ENCODE data around the gene LY6G5C. TPM values are rescaled to one million over a fixed set of nuclear protein-coding genes. Genes with fewer than 3 reads are reported as not detected.

Gene LY6G5C
- total RNA-seq, 1 experiment from 2014 or later = not detected

DNA sequence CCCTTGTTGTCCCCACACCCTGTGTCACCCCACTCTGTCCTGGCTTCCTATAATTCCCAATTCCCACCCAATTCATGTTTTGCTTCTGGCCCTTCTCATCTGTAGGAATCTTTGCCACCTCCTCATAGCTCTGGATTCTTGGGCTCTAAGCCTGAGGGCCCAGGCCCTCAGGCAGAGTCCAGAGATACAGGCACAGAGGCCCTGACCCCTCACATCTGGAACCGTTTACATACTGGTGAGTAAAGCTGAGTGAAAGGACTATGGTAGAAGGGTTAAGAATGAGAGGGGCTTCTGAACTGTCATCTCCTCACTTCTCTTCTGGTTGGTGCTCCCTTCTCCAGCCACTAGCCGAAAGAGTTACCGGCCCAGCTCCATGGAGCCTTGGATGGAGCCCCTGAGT, 46.7 kb downstream of the LY6G5C start:
- in situ Hi-C loops (cut with HindIII; ENCODE audit: low pct_unique_long_range_greater_than_20kb, low sequenced_read_pairs) = no loop called here

DNA sequence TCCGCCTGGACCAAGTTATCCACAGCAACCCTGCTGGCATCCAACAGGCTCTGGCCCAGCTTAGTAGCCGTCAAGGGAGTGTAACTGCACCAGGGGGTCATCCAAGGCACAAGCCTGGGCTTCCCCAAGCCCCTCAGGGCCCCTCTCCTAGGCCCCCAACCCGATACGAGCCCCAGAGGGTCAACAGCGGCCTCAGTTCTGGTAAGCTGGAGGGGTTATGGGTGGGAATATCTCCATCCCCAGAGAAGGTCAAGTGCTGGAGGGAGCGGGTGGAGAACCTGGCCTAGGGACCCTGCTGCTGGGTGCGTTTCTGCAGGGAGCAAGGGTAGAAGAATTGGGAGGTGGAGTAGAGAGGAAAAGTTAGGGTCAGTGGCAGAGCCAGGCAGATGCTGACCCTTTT, 47.4 kb downstream of the LY6G5C start:
- in situ Hi-C loops (cut with HindIII; ENCODE audit: low pct_unique_long_range_greater_than_20kb, low sequenced_read_pairs) = no loop called here
- DNase-seq (ENCODE audit: low read depth, low spot score) = no peak

More for the DNA sequence above, 46.7 kb downstream of the LY6G5C start:
- DNase-seq (ENCODE audit: low read depth, low spot score) = no peak

DNA sequence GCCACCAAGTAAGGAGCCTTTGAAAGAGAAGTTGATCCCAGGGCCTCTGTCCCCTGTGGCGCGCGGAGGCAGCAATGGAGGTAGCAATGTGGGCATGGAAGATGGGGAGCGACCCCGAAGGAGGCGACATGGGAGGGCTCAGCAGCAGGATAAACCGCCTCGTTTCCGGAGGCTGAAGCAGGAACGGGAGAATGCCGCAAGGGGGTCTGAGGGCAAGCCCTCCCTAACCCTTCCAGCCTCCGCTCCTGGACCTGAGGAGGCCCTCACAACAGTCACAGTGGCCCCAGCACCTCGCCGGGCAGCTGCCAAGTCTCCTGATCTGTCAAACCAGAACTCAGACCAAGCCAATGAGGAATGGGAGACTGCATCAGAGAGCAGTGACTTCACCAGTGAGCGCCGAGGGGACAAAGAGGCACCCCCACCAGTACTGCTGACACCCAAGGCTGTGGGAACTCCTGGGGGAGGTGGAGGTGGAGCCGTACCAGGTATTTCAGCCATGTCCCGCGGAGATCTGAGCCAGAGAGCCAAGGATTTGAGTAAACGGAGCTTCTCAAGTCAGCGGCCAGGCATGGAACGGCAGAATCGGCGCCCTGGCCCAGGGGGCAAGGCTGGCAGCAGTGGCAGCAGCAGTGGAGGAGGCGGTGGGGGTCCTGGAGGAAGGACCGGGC, 48.5 kb downstream of the LY6G5C start:
- no peak for DNase-seq (ENCODE audit: low read depth, low spot score)
- in situ Hi-C loops (cut with HindIII; ENCODE audit: low pct_unique_long_range_greater_than_20kb, low sequenced_read_pairs) = no loop called here

DNA sequence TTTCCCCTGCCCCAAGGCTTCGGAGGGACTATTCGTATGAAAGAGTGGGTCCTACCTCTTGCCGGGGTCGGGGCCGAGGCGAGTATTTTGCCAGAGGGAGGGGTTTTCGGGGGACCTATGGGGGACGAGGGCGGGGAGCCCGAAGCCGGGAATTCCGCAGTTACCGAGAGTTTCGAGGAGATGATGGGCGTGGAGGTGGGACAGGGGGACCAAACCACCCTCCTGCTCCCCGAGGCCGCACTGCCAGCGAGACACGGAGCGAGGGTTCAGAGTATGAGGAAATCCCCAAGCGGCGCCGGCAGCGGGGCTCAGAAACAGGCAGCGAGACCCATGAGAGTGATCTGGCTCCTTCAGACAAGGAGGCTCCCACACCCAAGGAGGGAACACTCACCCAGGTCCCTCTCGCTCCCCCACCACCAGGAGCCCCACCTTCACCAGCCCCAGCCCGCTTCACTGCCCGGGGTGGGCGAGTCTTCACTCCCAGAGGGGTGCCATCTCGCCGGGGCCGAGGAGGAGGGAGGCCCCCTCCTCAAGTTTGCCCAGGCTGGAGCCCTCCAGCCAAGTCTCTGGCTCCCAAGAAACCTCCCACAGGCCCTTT, 49.1 kb downstream of the LY6G5C start:
- in situ Hi-C loops (cut with HindIII; ENCODE audit: low pct_unique_long_range_greater_than_20kb, low sequenced_read_pairs) = no loop called here
- no peak for DNase-seq (ENCODE audit: low read depth, low spot score)

DNA sequence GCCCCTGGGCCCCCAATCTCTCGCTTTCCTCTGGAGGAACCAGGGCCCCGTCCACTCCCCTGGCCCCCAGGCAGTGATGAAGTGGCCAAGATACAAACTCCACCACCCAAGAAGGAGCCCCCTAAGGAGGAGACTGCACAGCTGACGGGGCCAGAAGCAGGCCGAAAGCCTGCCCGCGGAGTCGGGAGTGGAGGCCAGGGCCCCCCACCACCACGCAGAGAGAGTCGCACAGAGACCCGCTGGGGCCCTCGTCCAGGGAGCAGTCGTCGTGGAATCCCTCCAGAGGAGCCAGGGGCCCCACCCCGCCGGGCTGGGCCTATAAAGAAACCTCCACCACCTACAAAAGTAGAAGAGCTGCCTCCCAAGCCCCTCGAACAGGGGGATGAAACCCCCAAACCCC, 49.7 kb downstream of the LY6G5C start:
- no peak for DNase-seq (ENCODE audit: low read depth, low spot score)
- in situ Hi-C loops (cut with HindIII; ENCODE audit: low pct_unique_long_range_greater_than_20kb, low sequenced_read_pairs) = no loop called here

DNA sequence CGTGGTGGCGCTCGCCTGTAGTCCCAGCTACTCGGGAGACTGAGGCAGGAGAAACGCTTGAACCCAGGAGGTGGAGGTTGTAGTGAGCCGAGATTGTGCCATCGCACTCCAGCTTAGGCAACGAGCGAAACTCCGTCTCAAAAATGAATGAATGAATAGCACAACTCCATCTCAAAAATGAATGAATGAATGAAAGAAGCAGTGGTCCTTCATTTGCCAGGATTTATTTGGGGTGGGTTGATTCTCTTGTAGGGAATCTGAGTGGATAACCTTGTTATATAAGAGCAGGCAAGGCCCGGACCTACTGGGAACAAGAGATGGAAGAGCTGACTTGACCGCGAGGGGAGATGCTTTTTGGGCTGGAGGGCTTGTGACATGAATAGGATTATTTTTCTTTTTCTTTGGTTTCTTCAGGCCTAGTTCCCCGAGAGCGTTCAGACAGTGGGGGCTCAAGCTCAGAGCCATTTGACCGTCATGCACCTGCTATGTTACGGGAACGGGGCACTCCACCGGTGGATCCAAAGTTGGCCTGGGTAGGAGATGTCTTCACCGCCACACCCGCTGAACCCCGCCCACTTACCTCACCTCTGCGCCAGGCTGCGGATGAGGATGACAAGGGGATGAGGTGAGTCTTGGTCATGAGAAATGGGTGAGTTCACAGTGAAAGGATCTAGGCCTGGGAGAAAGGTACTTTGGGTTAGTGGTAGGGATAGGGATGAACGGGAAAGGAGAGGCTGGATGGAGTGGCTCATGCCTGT, 50.5 kb downstream of the LY6G5C start:
- in situ Hi-C loops (cut with HindIII; ENCODE audit: low pct_unique_long_range_greater_than_20kb, low sequenced_read_pairs) = no loop called here

DNA sequence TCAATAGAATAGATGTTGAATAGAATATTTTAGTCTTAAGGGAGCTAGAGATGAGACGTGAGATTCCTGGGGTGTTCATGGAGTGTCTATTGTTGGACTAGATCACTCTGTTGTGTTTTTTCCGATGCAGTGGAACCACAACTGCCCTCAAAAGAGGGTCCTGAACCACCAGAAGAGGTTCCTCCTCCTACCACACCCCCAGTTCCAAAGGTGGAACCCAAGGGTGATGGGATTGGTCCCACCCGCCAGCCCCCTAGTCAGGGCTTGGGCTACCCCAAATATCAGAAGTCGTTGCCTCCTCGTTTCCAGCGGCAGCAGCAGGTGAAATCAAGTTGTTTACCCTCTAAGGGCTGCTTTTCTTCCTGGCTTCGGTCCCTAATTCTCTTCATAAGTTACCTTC, 51.9 kb downstream of the LY6G5C start:
- in situ Hi-C loops (cut with HindIII; ENCODE audit: low pct_unique_long_range_greater_than_20kb, low sequenced_read_pairs) = no loop called here
- DNase-seq (ENCODE audit: low read depth, low spot score) = no peak

More for the DNA sequence above, 50.5 kb downstream of the LY6G5C start:
- no peak for DNase-seq (ENCODE audit: low read depth, low spot score)

DNA sequence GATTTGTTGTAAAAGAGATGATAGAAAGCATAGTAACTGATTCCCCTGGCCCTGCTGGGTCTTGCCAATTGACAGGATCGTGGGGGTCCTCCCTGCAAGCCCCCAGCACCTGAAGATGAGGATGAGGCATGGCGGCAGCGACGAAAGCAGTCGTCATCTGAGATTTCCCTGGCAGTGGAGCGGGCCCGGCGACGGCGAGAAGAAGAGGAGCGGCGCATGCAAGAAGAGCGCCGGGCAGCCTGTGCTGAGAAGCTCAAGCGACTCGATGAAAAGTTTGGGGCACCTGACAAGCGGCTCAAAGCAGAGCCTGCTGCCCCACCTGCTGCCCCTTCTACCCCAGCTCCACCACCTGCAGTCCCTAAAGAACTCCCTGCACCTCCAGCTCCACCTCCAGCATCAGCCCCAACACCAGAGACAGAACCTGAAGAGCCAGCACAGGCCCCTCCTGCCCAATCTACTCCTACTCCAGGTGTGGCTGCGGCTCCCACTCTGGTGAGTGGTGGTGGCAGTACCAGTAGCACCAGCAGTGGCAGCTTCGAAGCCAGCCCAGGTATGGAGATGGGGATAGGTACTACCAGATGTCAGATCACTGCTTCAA, 53.1 kb downstream of the LY6G5C start:
- in situ Hi-C loops (cut with HindIII; ENCODE audit: low pct_unique_long_range_greater_than_20kb, low sequenced_read_pairs) = no loop called here
- DNase-seq (ENCODE audit: low read depth, low spot score) = no peak

DNA sequence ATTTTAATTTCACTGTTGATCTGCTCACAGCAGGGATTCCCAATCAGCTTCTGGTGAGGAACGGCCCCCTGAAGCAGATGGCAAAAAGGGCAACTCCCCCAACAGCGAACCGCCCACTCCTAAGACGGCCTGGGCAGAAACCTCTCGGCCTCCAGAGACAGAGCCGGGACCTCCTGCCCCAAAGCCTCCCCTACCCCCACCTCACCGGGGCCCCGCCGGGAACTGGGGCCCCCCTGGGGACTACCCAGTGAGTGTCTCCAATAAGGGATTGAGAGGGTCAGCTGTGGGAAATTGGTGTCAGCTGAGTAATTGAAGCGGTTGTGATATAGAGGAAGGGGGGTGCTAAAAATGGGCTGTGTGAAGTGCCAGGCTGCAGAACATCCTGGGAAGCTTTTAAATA, 53.9 kb downstream of the LY6G5C start:
- no peak for DNase-seq (ENCODE audit: low read depth, low spot score)
- in situ Hi-C loops (cut with HindIII; ENCODE audit: low pct_unique_long_range_greater_than_20kb, low sequenced_read_pairs) = no loop called here

Small RNA genes within 50 kb of the gene (small RNA-seq; reads per million reads assigned to genes)
- gene LY6G6D = 0 reads per million in 2 experiments
- 0 reads per million in 2 experiments for gene MIR4646
- gene MIR6832 = 0 reads per million in 2 experiments
- 0 reads per million in 2 experiments for gene RF00019

Other genes with a start within 250 kb of the LY6G5C start
- gene MICB, start 182.9 kb downstream of the LY6G5C start, total RNA-seq (2014; rRNA removed; shearing (Covaris generic)) = 4.9 and 7.0 TPM in 2 replicates
- gene MCCD1, start 152.1 kb downstream of the LY6G5C start, total RNA-seq (2014; rRNA removed; shearing (Covaris generic)) = not detected in 2 replicates
- 384 and 391 TPM in 2 replicates for gene DDX39B, start 139.1 kb downstream of the LY6G5C start, total RNA-seq (2014; rRNA removed; shearing (Covaris generic))
- 0.32 and 0.45 TPM in 2 replicates for gene ATP6V1G2, start 134.5 kb downstream of the LY6G5C start, total RNA-seq (2014; rRNA removed; shearing (Covaris generic))
- gene NFKBIL1, start 133.5 kb downstream of the LY6G5C start, total RNA-seq (2014; rRNA removed; shearing (Covaris generic)) = 17.2 and 17.8 TPM in 2 replicates
- gene LTA, start 108.8 kb downstream of the LY6G5C start, total RNA-seq (2014; rRNA removed; shearing (Covaris generic)) = not detected in 2 replicates
- not detected in 2 replicates for gene TNF, start 105.5 kb downstream of the LY6G5C start, total RNA-seq (2014; rRNA removed; shearing (Covaris generic))
- not detected in 2 replicates for gene LTB, start 98.6 kb downstream of the LY6G5C start, total RNA-seq (2014; rRNA removed; shearing (Covaris generic))
- gene LST1, start 94.8 kb downstream of the LY6G5C start, total RNA-seq (2014; rRNA removed; shearing (Covaris generic)) = not detected in 2 replicates
- not detected in 2 replicates for gene NCR3, start 88.1 kb downstream of the LY6G5C start, total RNA-seq (2014; rRNA removed; shearing (Covaris generic))
- gene AIF1, start 65.8 kb downstream of the LY6G5C start, total RNA-seq (2014; rRNA removed; shearing (Covaris generic)) = not detected in 2 replicates
- gene PRRC2A, start 60.4 kb downstream of the LY6G5C start, total RNA-seq (2014; rRNA removed; shearing (Covaris generic)) = 32.0 and 48.6 TPM in 2 replicates
- gene BAG6, start 28.4 kb downstream of the LY6G5C start, total RNA-seq (2014; rRNA removed; shearing (Covaris generic)) = 110 and 149 TPM in 2 replicates
- 0.42 and 0.43 TPM in 2 replicates for gene APOM, start 25.2 kb downstream of the LY6G5C start, total RNA-seq (2014; rRNA removed; shearing (Covaris generic))
- 24.5 and 25.6 TPM in 2 replicates for gene C6orf47, start 20.3 kb downstream of the LY6G5C start, total RNA-seq (2014; rRNA removed; shearing (Covaris generic))
- 17.8 and 18.5 TPM in 2 replicates for gene GPANK1, start 16.1 kb downstream of the LY6G5C start, total RNA-seq (2014; rRNA removed; shearing (Covaris generic))
- 213 and 226 TPM in 2 replicates for gene CSNK2B, start 15.0 kb downstream of the LY6G5C start, total RNA-seq (2014; rRNA removed; shearing (Covaris generic))
- 0.85 and 0.87 TPM in 2 replicates for gene LY6G5B, start 11.1 kb downstream of the LY6G5C start, total RNA-seq (2014; rRNA removed; shearing (Covaris generic))
- gene ABHD16A, start 22.3 kb upstream of the LY6G5C start, total RNA-seq (2014; rRNA removed; shearing (Covaris generic)) = 53.0 and 55.0 TPM in 2 replicates
- gene LY6G6F, start 25.8 kb upstream of the LY6G5C start, total RNA-seq (2014; rRNA removed; shearing (Covaris generic)) = not detected in 2 replicates
- not detected in 2 replicates for gene LY6G6D, start 34.3 kb upstream of the LY6G5C start, total RNA-seq (2014; rRNA removed; shearing (Covaris generic))
- gene LY6G6C, start 40.7 kb upstream of the LY6G5C start, total RNA-seq (2014; rRNA removed; shearing (Covaris generic)) = not detected in 2 replicates
- not detected in 2 replicates for gene MPIG6B, start 42.3 kb upstream of the LY6G5C start, total RNA-seq (2014; rRNA removed; shearing (Covaris generic))
- gene DDAH2, start 48.2 kb upstream of the LY6G5C start, total RNA-seq (2014; rRNA removed; shearing (Covaris generic)) = 4.6 and 4.7 TPM in 2 replicates
- gene CLIC1, start 55.5 kb upstream of the LY6G5C start, total RNA-seq (2014; rRNA removed; shearing (Covaris generic)) = 466 and 467 TPM in 2 replicates
- 16.1 and 17.5 TPM in 2 replicates for gene MSH5, start 58.9 kb upstream of the LY6G5C start, total RNA-seq (2014; rRNA removed; shearing (Covaris generic))
- 1.1 and 1.7 TPM in 2 replicates for gene SAPCD1, start 81.6 kb upstream of the LY6G5C start, total RNA-seq (2014; rRNA removed; shearing (Covaris generic))
- not detected in 2 replicates for gene VWA7, start 96.3 kb upstream of the LY6G5C start, total RNA-seq (2014; rRNA removed; shearing (Covaris generic))
- 38.9 and 53.0 TPM in 2 replicates for gene VARS1, start 114.7 kb upstream of the LY6G5C start, total RNA-seq (2014; rRNA removed; shearing (Covaris generic))
- 45.6 and 47.0 TPM in 2 replicates for gene LSM2, start 125.9 kb upstream of the LY6G5C start, total RNA-seq (2014; rRNA removed; shearing (Covaris generic))
- 0.29 TPM in 2 replicates for gene HSPA1L, start 134.2 kb upstream of the LY6G5C start, total RNA-seq (2014; rRNA removed; shearing (Covaris generic))
- 7.1 and 8.2 TPM in 2 replicates for gene HSPA1A, start 134.5 kb upstream of the LY6G5C start, total RNA-seq (2014; rRNA removed; shearing (Covaris generic))
- gene HSPA1B, start 146.7 kb upstream of the LY6G5C start, total RNA-seq (2014; rRNA removed; shearing (Covaris generic)) = 104 TPM in 2 replicates
- 213 and 215 TPM in 2 replicates for gene NEU1, start 181.8 kb upstream of the LY6G5C start, total RNA-seq (2014; rRNA removed; shearing (Covaris generic))
- not detected in 2 replicates for gene SLC44A4, start 197.9 kb upstream of the LY6G5C start, total RNA-seq (2014; rRNA removed; shearing (Covaris generic))
- gene EHMT2, start 216.6 kb upstream of the LY6G5C start, total RNA-seq (2014; rRNA removed; shearing (Covaris generic)) = 39.4 and 47.7 TPM in 2 replicates
- gene ZBTB12, start 221.0 kb upstream of the LY6G5C start, total RNA-seq (2014; rRNA removed; shearing (Covaris generic)) = 1.3 and 2.2 TPM in 2 replicates
- 9.4 and 10.1 TPM in 2 replicates for gene C2, start 246.7 kb upstream of the LY6G5C start, total RNA-seq (2014; rRNA removed; shearing (Covaris generic))

All from SK-MEL-5 (cell line).